ENCODE data around the gene IST1. TPM values are rescaled to one million over a fixed set of nuclear protein-coding genes. Genes with fewer than 3 reads are reported as not detected.

IST1 gene
- total and polyA plus RNA-seq, 9 of the 15 experiments (the other 6 are each of a cell fraction or from before 2014, with no cell fraction given), result 135 to 334 (median 188) TPM

GRCh38 chr16:71914802-71915201 is 19.5 kb downstream of the IST1 start:
- Histone ChIP-seq H3K9me3 (replicated peaks; ENCODE audit: control insufficient read depth, insufficient read depth, low read depth, low read length) (peaks cover 2% of the 10 kb centered on the region), H4K20me1 (replicated peaks; ENCODE audit: control insufficient read depth, insufficient read depth, low read length) (no peaks in the 10 kb centered on the region; the same call in 1 of the 2 replicates), H3K36me3 (ENCODE audit: control insufficient read depth, insufficient read depth, low read length) (peaks cover 77% of the 10 kb centered on the region), H3K9me1 (ENCODE audit: control insufficient read depth, insufficient read depth, low read length) (no peaks in the 10 kb centered on the region), H3K9ac (ENCODE audit: insufficient read depth in 1 of 2, low read depth in 2 of 2, low read length in 2 of 2) (no peak overlapping the region), H3K79me2 (ENCODE audit: control insufficient read depth, insufficient read depth, low read length) (peaks cover 93% of the 10 kb centered on the region), H3K4me1 (replicated peaks in 1 of 2; ENCODE audit: control insufficient read depth in 2 of 2, insufficient read depth in 2 of 2, low read length in 2 of 2) (no peaks in the 10 kb centered on the region), H3K4me3 (no peak overlapping the region), H3K4me2 (ENCODE audit: insufficient read depth, low read length) (no peak overlapping the region), H3K27ac (ENCODE audit: extremely low read depth, low read depth, low read length) (no peak overlapping the region), H3K27me3 (ENCODE audit: control insufficient read depth in 2 of 2, insufficient read depth in 2 of 2, low read length in 2 of 2) (no peaks in the 10 kb centered on the region), H2AFZ (ENCODE audit: low read depth, low read length) (no peak overlapping the region)
- DNase-seq (ENCODE audit: extremely low read depth in 1 of 4, low spot score in 3 of 4) (no peak), FAIRE-seq (no peak), ATAC-seq (no peak)
- BruUV-seq (replicated peaks), result no TSS peak
- WGBS (ENCODE audit: insufficient coverage, low coverage, missing lambda C conversion rate), result 88% methylated on average over 2 of the region's 2 CpGs
- in situ Hi-C loops (cut with MboI) (no loop called here), intact Hi-C loops (cut with micrococcal nuclease) (no loop called here)
- TF ChIP-seq ZNF121 (CRISPR knock-in tag; conservative IDR thresholded peaks at IDR 0.05), result no peak
- no peak for TF ChIP-seq POLR2G (IDR thresholded peaks at IDR 0.05; ENCODE audit: low read depth, low read length)
- no peak for TF ChIP-seq NUFIP1 (IDR thresholded peaks at IDR 0.05; ENCODE audit: partially characterized antibody)
- TF ChIP-seq ZNF354B (CRISPR knock-in tag; IDR thresholded peaks at IDR 0.05), result no peak
- TF ChIP-seq SUPT5H (IDR thresholded peaks at IDR 0.05), result no peak
- no peak for TF ChIP-seq ESRRA (IDR thresholded peaks at IDR 0.05; ENCODE audit: borderline replicate concordance, low read depth)
- no peak for TF ChIP-seq ZNF184 (CRISPR knock-in tag; IDR thresholded peaks at IDR 0.05)
- TF ChIP-seq ERF (CRISPR knock-in tag; IDR thresholded peaks at IDR 0.05), result no peak
- no peak for TF ChIP-seq DLX4 (CRISPR knock-in tag; IDR thresholded peaks at IDR 0.05)
- TF ChIP-seq ZNF431 (CRISPR knock-in tag; IDR thresholded peaks at IDR 0.05), result no peak
- TF ChIP-seq STAT5A (IDR thresholded peaks at IDR 0.05; ENCODE audit: borderline replicate concordance, low read length), result no peak
- TF ChIP-seq GATAD2A (IDR thresholded peaks at IDR 0.05), result no peak
- TF ChIP-seq ZNF311 (CRISPR knock-in tag; IDR thresholded peaks at IDR 0.05), result no peak
- no peak for TF ChIP-seq E2F4 (CRISPR knock-in tag; IDR thresholded peaks at IDR 0.05; ENCODE audit: low read depth)
- TF ChIP-seq TEAD2 (tag; IDR thresholded peaks at IDR 0.05), result no peak
- TF ChIP-seq DMBX1 (CRISPR knock-in tag; IDR thresholded peaks at IDR 0.05; ENCODE audit: borderline replicate concordance), result no peak
- TF ChIP-seq ZNF263 (CRISPR knock-in tag; IDR thresholded peaks at IDR 0.05; ENCODE audit: borderline replicate concordance), result no peak
- no peak for TF ChIP-seq VEZF1 (CRISPR knock-in tag; IDR thresholded peaks at IDR 0.05)
- no peak for TF ChIP-seq PHF21A (IDR thresholded peaks at IDR 0.05; ENCODE audit: borderline replicate concordance, low read depth)
- ChIA-PET CTCF (ENCODE audit: low intra/inter-chr PET ratio) (no interaction called here), POLR2A (interaction anchor here (0.9 to 5.7 kb wide), 3 partner anchors 12 to 15 kb away, joined by 4 to 26 read pairs (median 8); no protein-coding TSS in a partner anchor)

All from K562 (cell line).